ENCODE data around the gene SAMD4A.

The SAMD4A gene

DNA sequence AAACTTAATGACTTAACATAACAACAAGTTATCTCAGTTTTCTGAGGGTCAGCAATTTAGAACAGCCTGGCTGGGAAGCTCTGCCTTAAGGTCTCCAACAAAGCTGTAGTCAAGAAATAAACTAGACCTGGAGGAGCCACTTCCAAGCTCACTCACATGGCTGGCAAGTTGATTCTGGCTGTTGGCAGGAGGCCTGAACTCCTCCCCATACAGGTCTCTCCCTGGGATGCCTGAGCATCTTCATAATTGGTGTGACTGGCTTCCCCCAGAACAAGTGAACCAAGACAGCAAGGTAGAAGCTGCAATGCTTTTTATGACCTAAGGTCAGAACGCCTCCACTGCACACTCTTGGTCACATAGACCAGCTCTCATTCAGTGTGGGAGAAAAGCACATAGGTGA, 128.3 kb downstream of the SAMD4A start:
- TF ChIP-seq EGR1 (IDR thresholded peaks at IDR 0.05): no peak
- TF ChIP-seq USF1 (IDR thresholded peaks at IDR 0.05): no peak
- TF ChIP-seq, protein P1, sequence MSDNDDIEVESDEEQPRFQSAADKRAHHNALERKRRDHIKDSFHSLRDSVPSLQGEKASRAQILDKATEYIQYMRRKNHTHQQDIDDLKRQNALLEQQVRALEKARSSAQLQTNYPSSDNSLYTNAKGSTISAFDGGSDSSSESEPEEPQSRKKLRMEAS (IDR thresholded peaks at IDR 0.05): no peak
- TF ChIP-seq ZBTB7A (IDR thresholded peaks at IDR 0.05; ENCODE audit: low read depth): no peak
- TF ChIP-seq NFIC (IDR thresholded peaks at IDR 0.05): no peak
- no peak for TF ChIP-seq TAF1 (IDR thresholded peaks at IDR 0.05; ENCODE audit: low read depth)
- TF ChIP-seq TEAD4 (IDR thresholded peaks at IDR 0.05): no peak
- TF ChIP-seq FOXM1 (IDR thresholded peaks at IDR 0.05; ENCODE audit: borderline replicate concordance, low read depth): no peak
- no peak for TF ChIP-seq TCF12 (IDR thresholded peaks at IDR 0.05; ENCODE audit: low read depth)
- no peak for TF ChIP-seq CREB1 (IDR thresholded peaks at IDR 0.05; ENCODE audit: low read depth)
- no peak for TF ChIP-seq REST (IDR thresholded peaks at IDR 0.05; ENCODE audit: low read depth)
- TF ChIP-seq RAD21 (IDR thresholded peaks at IDR 0.05; ENCODE audit: low read depth): no peak

DNA sequence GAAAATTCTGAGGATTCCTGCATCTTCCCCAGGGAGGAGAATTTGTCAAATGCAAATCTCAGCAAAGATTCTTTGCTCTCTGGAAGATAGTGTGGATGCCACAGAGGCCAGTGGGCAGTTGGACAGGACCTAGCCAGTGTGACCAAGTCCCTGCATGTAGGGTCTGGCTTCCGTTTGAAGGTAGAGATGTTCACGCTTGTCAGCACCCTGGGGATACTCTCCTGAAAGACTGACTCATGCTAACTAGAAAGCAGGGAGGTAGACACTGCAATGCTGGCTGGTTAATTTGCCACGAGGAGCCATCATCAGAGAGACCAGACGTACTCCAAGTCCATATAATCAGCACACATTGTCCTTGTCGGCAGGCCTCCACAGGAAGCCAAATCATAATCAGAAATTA, 130.1 kb downstream of the SAMD4A start:
- no peak for TF ChIP-seq TEAD4 (IDR thresholded peaks at IDR 0.05)

- TF ChIP-seq NFIC (IDR thresholded peaks at IDR 0.05) (no peak), USF1 (IDR thresholded peaks at IDR 0.05) (no peak), TCF12 (IDR thresholded peaks at IDR 0.05; ENCODE audit: low read depth) (no peak), REST (IDR thresholded peaks at IDR 0.05; ENCODE audit: low read depth) (no peak), YY1 (IDR thresholded peaks at IDR 0.05; ENCODE audit: low read depth) (no peak), CEBPB (IDR thresholded peaks at IDR 0.05) (no peak), EP300 (IDR thresholded peaks at IDR 0.05; ENCODE audit: borderline replicate concordance) (no peak), RAD21 (IDR thresholded peaks at IDR 0.05; ENCODE audit: low read depth) (no peak), CREB1 (IDR thresholded peaks at IDR 0.05; ENCODE audit: low read depth) (no peak), FOXM1 (IDR thresholded peaks at IDR 0.05; ENCODE audit: borderline replicate concordance, low read depth) (no peak), TAF1 (IDR thresholded peaks at IDR 0.05; ENCODE audit: low read depth) (no peak)
- TF ChIP-seq, protein P1 (IDR thresholded peaks at IDR 0.05): no peak
These were observed 130.9 kb downstream of the SAMD4A start for GRCh38 chr14:54697803-54698202.

- TF ChIP-seq YY1 (IDR thresholded peaks at IDR 0.05; ENCODE audit: low read depth) (no peak), EGR1 (IDR thresholded peaks at IDR 0.05) (no peak), ZBTB7A (IDR thresholded peaks at IDR 0.05; ENCODE audit: low read depth) (no peak), CEBPB (IDR thresholded peaks at IDR 0.05) (no peak), REST (IDR thresholded peaks at IDR 0.05; ENCODE audit: low read depth) (no peak), RAD21 (IDR thresholded peaks at IDR 0.05; ENCODE audit: low read depth) (no peak), FOXM1 (IDR thresholded peaks at IDR 0.05; ENCODE audit: borderline replicate concordance, low read depth) (no peak), USF1 (IDR thresholded peaks at IDR 0.05) (no peak), TCF12 (IDR thresholded peaks at IDR 0.05; ENCODE audit: low read depth) (no peak), CREB1 (IDR thresholded peaks at IDR 0.05; ENCODE audit: low read depth) (no peak), NFIC (IDR thresholded peaks at IDR 0.05) (no peak), EP300 (IDR thresholded peaks at IDR 0.05; ENCODE audit: borderline replicate concordance) (no peak), TAF1 (IDR thresholded peaks at IDR 0.05; ENCODE audit: low read depth) (no peak), TEAD4 (IDR thresholded peaks at IDR 0.05) (no peak)
- TF ChIP-seq, protein P1 (IDR thresholded peaks at IDR 0.05): no peak
These were observed 131.6 kb downstream of the SAMD4A start for GRCh38 chr14:54698501-54698900.

Measured in Ishikawa (cell line).